HG03064 (cell line): Measurements from ENCODE around the gene SMIM38.

Experiments used
- ATAC-seq: cut with Tn5 transposase; IDR thresholded peaks from one replicate; pipeline ENCODE4 v1.9.1; 2021; ENCODE audit warnings: low read depth; ENCODE audit not compliant: unreplicated experiment

The SMIM38 gene

DNA sequence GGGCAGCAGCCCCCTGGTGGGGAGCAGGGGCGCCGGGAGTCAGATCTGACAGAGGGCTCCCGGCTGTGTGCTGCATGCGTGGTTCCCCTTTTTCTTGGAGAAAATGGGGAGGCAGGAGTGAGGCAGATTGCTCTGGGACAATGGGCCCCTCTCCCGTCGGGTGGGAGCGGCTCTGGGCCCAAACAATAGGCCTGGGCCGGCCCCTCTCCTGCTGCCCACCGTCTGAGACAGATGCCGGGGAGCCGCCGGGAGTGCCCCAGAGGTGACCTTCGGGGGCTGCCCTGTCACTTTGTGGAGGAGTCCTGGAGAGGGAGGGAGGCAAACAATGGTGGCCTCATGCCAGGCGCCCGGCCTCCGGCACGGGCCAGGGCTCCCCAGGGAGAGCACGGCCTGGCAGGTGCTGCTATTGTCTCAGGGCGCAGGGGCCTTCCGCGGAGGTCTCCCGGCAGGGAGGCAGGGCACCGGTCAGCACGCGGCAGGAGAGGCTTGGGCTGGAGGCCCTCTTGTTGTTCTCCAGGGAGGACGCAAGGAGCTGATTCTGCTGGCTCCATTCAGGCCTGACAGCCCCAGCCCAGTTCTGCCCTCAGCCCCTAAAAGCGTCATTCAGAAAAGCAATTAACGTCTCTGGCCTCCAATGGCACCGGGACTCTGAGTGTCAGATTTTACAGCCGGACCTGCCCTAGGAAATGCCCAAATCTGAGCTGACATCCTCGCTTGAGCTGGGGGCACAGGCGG lies 44.8 kb downstream of the SMIM38 start:
- no peak for ATAC-seq

DNA sequence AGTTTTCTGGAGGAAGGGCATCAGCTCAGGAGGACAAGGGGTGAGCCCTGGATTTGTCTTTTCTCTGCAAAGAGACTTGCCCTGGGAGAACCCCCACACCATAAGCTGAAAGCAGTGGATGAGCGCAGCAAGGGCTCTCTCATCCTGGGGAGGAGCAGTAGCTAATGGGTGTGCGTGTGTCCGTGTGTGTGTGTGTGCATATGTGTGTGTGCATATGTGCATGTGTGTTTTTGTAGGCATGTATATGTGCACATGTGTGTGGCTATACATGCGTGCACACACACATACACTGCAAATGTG lies 45.3 kb downstream of the SMIM38 start:
- no peak for ATAC-seq

DNA sequence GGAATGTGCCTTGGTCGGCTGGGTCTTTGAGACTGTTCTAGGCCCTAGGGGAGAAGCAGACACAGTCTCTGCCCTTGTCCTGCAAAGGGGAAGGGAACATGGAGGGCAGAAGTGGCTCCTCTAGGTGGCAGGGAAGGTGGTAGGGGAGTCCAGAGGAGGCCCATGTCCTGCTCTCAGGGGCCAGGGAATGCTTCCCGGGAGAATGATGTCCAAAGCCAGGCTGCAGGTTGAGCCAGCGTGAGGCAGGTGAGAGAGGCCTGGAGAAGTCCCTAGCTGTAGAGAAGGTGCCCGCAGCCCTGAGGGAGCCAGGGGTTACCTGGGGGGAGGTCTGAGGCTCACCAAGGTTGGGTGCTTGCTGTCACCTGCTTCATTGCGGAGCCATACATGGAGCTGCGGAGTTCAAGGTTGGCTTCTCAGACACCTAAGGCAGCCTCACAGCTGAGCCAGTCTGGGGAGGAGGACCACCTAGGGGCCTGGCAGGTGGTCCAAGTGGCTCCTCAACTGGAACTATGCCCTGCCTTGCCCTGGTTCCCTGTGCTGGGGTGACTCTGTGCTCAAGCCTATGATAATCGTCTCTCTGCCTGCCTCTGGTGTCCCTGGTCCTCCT lies 46.1 kb downstream of the SMIM38 start:
- no peak for ATAC-seq

DNA sequence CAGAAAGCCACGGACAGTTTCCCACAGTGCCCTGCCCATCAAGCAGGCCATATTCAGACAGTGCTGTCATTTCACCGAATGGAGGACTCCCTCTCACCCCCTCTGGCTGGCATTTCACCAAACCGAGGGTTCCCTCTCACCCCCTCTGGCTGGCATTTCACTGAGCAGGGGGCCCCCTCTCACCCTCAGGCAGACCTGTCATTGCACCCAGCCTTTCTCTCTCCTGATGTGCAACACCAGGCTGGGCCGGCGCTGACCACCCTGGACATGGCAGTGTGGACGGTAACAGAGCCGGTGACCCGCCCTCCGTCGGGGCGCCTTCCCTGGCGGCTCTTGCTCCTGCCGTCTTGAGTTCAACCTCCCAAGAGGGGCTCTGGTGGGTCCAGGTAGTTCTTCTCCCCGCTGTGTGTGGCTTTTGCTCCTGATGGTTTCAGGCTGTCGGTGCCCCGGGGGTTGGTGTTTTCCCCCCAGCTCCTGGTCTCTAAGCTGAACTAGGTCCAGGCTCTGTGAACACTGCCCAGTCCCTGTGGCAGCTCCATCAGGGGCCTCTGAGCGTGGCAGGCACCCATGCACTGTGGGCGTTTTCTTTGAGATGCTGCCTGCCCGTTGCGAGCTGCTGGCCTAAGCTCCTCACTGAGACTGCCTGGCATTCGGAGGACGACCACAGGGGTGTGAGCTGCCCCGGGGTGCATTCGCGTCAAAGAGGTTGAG lies 46.9 kb downstream of the SMIM38 start:
- no peak for ATAC-seq

DNA sequence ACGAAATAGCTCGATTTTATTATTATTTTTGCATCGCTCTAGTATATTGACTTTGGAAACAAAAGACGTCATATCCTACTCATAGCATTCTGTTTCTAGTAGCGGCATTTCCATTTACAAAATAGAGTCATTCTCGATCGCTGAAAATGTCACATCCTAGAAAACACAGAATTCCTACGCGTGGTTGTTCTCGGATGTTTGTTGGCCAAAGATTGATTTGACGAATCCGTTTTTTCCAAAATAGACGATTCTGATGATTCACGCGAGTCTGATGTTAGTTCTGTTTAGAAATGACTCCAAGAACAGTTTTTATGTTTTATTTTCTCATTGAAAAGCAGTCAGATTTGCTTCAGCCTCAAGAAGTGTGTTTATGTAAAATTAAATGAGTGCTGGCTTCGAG lies 47.6 kb downstream of the SMIM38 start:
- ATAC-seq = no peak

DNA sequence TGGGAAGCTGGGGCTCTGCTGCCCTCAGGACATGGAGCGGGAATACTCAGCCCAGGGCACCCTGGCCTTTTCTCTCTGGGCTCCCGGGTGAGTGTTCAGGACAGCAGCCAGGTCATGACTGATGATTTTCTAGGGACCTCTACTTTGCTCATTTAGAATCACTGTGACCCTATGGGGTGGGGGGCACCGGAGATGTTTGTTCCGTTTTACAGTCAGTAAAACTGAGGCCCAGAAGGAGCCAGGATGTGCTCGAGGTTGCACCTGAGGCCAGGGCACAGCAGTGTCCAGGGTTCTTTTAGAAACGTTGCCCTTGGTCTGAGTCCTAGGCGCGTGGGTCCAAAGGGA lies 48.1 kb downstream of the SMIM38 start:
- no peak for ATAC-seq

DNA sequence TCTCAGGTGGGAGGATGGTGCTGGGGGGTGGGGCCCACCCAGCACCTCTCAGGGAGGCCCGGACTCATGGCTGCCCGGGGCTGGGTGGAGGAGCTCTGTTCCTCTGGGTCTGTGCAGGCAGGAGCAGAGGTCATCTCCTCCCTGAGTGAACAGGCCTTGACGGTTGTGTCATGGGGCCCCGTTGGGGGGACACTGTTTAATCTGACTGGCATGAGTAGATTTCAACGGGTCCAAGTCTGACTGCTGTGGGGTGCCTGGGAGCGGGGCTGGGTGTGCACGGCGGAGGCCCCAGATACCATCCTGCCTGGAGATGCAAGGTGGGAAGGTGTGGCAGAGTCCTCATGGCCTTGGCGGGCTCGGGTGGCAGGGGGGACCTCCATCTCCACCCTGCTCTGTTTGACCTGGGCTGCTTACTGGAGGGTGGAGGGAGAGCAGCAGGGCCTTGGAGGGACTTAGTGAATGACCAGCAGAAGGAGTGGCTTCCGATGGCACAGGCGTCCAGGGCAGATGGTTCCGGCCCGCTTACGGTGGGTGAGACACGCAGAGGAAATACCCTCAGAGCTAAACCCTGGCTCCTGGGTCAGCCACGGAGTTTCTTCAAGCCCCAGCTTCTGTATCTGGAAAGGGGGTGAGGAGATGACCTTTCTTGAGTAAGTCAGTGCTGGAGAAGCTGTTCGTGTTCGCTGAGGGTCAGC lies 48.7 kb downstream of the SMIM38 start:
- ATAC-seq = no peak

DNA sequence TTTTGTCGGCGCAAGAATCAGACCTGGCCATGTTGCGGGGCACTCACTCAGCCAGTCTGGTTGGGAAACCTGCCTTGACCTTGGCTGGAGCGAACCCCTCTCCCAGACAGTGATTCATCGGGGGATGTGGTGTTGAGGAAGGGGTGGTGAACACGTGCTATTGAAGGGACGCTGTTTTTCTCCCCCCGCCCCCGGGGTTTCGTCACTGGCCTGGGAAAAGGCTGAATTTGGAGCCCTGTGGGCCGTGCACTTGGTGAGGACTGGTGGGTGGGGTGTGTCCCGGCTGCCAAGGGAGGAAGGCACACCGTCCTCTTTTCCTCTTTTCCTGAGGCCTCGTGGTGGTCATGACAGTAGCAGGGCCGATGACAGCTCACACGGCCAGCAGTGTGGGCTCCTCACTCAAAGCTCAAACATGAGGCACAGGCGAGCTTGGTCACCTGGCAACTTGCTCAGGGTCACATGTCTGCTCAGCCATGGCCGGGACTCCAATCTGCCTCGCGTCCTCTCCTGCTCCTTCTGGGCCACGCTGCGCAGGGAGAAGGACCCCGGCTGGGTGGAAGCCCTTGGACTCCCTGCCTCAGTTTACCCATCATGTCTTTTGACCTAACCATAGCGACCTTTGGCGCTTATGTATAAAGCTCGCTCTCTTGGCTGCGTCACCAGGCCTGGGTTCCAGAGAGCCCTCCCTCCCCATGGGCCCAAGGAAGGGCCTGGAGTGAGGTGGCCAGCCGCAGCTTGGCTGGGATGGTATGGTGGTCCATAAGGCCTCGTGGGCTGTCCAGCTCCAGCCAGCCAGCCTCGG lies 49.4 kb downstream of the SMIM38 start:
- ATAC-seq = no peak
